ENCODE results near the gene EDRF1. TPM values are rescaled to one million over a fixed set of nuclear protein-coding genes. Genes with fewer than 3 reads are reported as not detected.

Gene EDRF1
- total and polyA plus RNA-seq, 2 experiments from 2014 or later: 25.0 to 48.8 TPM

DNA sequence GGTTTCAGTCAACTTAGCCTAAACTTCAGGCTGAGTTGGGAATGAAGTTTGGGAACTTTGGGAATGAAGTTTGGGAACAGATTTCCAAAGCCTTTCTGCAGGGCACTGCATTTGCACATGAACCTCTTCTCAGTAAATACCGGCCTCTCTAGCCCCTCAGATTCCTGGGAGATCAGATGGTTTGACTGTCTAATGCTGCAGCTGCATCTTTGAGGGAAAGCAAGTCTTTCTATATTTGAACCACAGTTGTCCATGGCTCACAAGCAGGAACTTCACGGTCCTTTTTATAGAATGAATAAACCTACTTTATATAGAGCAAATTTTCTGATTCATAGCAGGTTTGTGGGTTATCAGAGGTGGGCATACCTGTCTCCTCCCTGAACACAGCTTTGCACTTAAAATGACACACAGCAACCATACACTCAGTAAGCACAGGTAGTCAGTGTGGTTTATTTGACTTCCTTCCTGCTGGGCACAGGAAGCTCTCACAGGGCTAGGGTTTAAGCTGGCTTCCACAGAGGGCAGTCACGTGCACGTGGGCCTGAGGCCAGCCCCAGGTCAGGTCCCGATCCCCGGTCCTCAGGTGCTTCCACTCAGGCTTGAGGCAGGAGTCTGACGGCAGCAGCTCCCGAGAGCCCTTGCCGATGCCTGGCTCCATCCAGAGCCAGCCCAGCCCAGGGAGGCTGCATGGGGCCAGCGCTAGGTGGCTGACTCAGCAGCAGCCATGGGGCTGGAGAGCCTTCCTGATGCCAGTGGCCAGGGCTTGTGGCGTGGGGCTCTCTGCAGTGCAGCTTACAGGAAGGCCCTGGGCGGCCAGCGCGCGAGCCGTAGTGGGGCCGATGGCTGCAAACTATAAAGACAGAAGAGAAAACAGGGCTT, 68.9 kb downstream of the EDRF1 start:
- ATAC-seq (peak; percentile 68), DNase-seq (ENCODE audit: low spot score) (no peak)
- Mint-ChIP-seq H3K4me3 (no peak overlapping the region), H3K27ac (no peak overlapping the region), H3K27me3 (ENCODE audit: insufficient read depth, low read depth, poor library complexity) (peaks cover 3% of the 10 kb centered on the region), H3K36me3 (ENCODE audit: low read depth) (peaks cover 12% of the 10 kb centered on the region), H3K4me1 (no peaks in the 10 kb centered on the region; the same call in 1 of the 3 replicates), H3K9me3 (no peaks in the 10 kb centered on the region; the same call in 2 of the 3 replicates)
- Histone ChIP-seq H3K4me1 (ENCODE audit: insufficient read depth) (no peaks in the 10 kb centered on the region), H3K36me3 (ENCODE audit: insufficient read depth) (no peaks in the 10 kb centered on the region), H3K79me2 (replicated peaks; ENCODE audit: insufficient read depth) (no peaks in the 10 kb centered on the region), H4K20me1 (replicated peaks; ENCODE audit: insufficient read depth) (no peaks in the 10 kb centered on the region), H2AFZ (no peak overlapping the region), H3K27ac (ENCODE audit: low read depth) (no peak overlapping the region), H3F3A (replicated peaks; ENCODE audit: low read depth) (no peaks in the 10 kb centered on the region), H3K9me2 (ENCODE audit: insufficient read depth) (no peaks in the 10 kb centered on the region), H3K4me3 (no peak overlapping the region), H3K4me2 (no peak overlapping the region), H3K27me3 (ENCODE audit: insufficient read depth) (no peaks in the 10 kb centered on the region)
- TF ChIP-seq POLR2AphosphoS5 (IDR thresholded peaks at IDR 0.05; ENCODE audit: low read depth): no peak
- TF ChIP-seq, protein P1, sequence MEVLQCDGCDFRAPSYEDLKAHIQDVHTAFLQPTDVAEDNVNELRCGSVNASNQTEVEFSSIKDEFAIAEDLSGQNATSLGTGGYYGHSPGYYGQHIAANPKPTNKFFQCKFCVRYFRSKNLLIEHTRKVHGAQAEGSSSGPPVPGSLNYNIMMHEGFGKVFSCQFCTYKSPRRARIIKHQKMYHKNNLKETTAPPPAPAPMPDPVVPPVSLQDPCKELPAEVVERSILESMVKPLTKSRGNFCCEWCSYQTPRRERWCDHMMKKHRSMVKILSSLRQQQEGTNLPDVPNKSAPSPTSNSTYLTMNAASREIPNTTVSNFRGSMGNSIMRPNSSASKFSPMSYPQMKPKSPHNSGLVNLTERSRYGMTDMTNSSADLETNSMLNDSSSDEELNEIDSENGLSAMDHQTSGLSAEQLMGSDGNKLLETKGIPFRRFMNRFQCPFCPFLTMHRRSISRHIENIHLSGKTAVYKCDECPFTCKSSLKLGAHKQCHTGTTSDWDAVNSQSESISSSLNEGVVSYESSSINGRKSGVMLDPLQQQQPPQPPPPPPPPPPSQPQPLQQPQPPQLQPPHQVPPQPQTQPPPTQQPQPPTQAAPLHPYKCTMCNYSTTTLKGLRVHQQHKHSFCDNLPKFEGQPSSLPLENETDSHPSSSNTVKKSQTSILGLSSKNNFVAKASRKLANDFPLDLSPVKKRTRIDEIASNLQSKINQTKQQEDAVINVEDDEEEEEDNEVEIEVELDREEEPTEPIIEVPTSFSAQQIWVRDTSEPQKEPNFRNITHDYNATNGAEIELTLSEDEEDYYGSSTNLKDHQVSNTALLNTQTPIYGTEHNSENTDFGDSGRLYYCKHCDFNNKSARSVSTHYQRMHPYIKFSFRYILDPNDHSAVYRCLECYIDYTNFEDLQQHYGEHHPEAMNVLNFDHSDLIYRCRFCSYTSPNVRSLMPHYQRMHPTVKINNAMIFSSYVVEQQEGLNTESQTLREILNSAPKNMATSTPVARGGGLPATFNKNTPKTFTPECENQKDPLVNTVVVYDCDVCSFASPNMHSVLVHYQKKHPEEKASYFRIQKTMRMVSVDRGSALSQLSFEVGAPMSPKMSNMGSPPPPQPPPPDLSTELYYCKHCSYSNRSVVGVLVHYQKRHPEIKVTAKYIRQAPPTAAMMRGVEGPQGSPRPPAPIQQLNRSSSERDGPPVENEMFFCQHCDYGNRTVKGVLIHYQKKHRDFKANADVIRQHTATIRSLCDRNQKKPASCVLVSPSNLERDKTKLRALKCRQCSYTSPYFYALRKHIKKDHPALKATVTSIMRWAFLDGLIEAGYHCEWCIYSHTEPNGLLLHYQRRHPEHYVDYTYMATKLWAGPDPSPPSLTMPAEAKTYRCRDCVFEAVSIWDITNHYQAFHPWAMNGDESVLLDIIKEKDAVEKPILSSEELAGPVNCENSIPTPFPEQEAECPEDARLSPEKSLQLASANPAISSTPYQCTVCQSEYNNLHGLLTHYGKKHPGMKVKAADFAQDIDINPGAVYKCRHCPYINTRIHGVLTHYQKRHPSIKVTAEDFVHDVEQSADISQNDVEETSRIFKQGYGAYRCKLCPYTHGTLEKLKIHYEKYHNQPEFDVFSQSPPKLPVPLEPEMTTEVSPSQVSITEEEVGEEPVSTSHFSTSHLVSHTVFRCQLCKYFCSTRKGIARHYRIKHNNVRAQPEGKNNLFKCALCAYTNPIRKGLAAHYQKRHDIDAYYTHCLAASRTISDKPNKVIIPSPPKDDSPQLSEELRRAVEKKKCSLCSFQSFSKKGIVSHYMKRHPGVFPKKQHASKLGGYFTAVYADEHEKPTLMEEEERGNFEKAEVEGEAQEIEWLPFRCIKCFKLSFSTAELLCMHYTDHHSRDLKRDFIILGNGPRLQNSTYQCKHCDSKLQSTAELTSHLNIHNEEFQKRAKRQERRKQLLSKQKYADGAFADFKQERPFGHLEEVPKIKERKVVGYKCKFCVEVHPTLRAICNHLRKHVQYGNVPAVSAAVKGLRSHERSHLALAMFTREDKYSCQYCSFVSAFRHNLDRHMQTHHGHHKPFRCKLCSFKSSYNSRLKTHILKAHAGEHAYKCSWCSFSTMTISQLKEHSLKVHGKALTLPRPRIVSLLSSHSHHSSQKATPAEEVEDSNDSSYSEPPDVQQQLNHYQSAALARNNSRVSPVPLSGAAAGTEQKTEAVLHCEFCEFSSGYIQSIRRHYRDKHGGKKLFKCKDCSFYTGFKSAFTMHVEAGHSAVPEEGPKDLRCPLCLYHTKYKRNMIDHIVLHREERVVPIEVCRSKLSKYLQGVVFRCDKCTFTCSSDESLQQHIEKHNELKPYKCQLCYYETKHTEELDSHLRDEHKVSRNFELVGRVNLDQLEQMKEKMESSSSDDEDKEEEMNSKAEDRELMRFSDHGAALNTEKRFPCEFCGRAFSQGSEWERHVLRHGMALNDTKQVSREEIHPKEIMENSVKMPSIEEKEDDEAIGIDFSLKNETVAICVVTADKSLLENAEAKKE (CRISPR knock-in tag; IDR thresholded peaks at IDR 0.05): no peak
- no peak for TF ChIP-seq STAT1 (IDR thresholded peaks at IDR 0.05; ENCODE audit: unreplicated experiment)
- TF ChIP-seq, protein P2, sequence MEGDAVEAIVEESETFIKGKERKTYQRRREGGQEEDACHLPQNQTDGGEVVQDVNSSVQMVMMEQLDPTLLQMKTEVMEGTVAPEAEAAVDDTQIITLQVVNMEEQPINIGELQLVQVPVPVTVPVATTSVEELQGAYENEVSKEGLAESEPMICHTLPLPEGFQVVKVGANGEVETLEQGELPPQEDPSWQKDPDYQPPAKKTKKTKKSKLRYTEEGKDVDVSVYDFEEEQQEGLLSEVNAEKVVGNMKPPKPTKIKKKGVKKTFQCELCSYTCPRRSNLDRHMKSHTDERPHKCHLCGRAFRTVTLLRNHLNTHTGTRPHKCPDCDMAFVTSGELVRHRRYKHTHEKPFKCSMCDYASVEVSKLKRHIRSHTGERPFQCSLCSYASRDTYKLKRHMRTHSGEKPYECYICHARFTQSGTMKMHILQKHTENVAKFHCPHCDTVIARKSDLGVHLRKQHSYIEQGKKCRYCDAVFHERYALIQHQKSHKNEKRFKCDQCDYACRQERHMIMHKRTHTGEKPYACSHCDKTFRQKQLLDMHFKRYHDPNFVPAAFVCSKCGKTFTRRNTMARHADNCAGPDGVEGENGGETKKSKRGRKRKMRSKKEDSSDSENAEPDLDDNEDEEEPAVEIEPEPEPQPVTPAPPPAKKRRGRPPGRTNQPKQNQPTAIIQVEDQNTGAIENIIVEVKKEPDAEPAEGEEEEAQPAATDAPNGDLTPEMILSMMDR (conservative IDR thresholded peaks at IDR 0.05; ENCODE audit: low read depth in 2 of 2): no peak
- TF ChIP-seq ZNF331 (CRISPR knock-in tag; IDR thresholded peaks at IDR 0.05; ENCODE audit: low read depth): no peak
- no peak for TF ChIP-seq EZH2 (IDR thresholded peaks at IDR 0.05; ENCODE audit: low read depth, unreplicated experiment)
- TF ChIP-seq CREB1 (CRISPR knock-in tag; IDR thresholded peaks at IDR 0.05; ENCODE audit: low read depth): no peak
- no peak for TF ChIP-seq JUNB (IDR thresholded peaks at IDR 0.05; ENCODE audit: unreplicated experiment)
- TF ChIP-seq NANOG (IDR thresholded peaks at IDR 0.05; ENCODE audit: borderline replicate concordance): no peak

Data from GM23338 (cell line).